SK-N-SH (cell line): ENCODE results near the gene CD69. TPM values are rescaled to one million over a fixed set of nuclear protein-coding genes. Genes with fewer than 3 reads are reported as not detected.

ENCODE experiments used
- CTCF ChIA-PET: fragments of 300-600, 350-600 bp; formaldehyde crosslinking; extraction: SDS; loops from one replicate; lab custom pipeline; 2021; lab: Yijun Ruan, JAX
- POLR2A ChIA-PET: fragments of 350-600 bp; sonication (Branson Sonifier 250); formaldehyde crosslinking; extraction: SDS; loops from one replicate; lab custom pipeline; 2020; ENCODE audit warnings: antibody characterized with exemption, inconsistent platforms; lab: Yijun Ruan, JAX
- DNase-seq: peaks from one replicate; pipeline ENCODE4 v3.0.0; 2012
- H2AFZ ChIP-seq: fragments of 200-600 bp; sonication (generic); 2 replicates; pipeline ENCODE4 v1.8.1; 2016; ENCODE audit warnings: antibody characterized with exemption, mild to moderate bottlenecking, low read depth
- H3F3A ChIP-seq: fragments of 200-600 bp; sonication (generic); replicated peaks from 2 replicates; pipeline ENCODE3; 2016; ENCODE audit warnings: antibody characterized with exemption, mild to moderate bottlenecking; ENCODE audit not compliant: insufficient read depth
- H3K27ac ChIP-seq, 2 experiments: fragments of 200-500 bp in 1 of 2; fragments of 200-600 bp in 1 of 2; sonication (Bioruptor generic) in 1 of 2; sonication (generic), shearing (Covaris generic) in 1 of 2; 2 replicates each; pipeline versions ENCODE4 v1.5.1 to v1.6.1; 2014 to 2016; ENCODE audit warnings: low read depth in 2 of 2, inconsistent platforms in 1 of 2, low read length in 1 of 2, mild to moderate bottlenecking in 1 of 2, mixed read lengths in 1 of 2
- H3K27me3 ChIP-seq: fragments of 200-600 bp; sonication (generic), shearing (Covaris generic); 2 replicates; pipeline ENCODE4 v1.6.1; 2016; ENCODE audit warnings: mixed run types; ENCODE audit not compliant: insufficient read depth
- H3K36me3 ChIP-seq, 2 experiments: fragments of 200-500 bp in 1 of 2; fragments of 200-600 bp in 1 of 2; sonication (Bioruptor generic) in 1 of 2; sonication (generic) in 1 of 2; replicated peaks in 1 of 2; 2 replicates each; pipeline versions ENCODE3 to v1.5.1; 2014 to 2016; ENCODE audit warnings: low read length in 1 of 2, mild to moderate bottlenecking in 1 of 2; ENCODE audit not compliant: insufficient read depth in 2 of 2, control insufficient read depth in 1 of 2
- H3K4me1 ChIP-seq, 2 experiments: fragments of 200-500 bp in 1 of 2; fragments of 200-600 bp in 1 of 2; sonication (Bioruptor generic) in 1 of 2; sonication (generic), shearing (Covaris generic) in 1 of 2; 2 replicates each; pipeline versions ENCODE4 v1.5.1 to v1.6.1; 2014 to 2016; ENCODE audit warnings: low read depth in 1 of 2, low read length in 1 of 2, mixed run types in 1 of 2; ENCODE audit not compliant: insufficient read depth in 2 of 2, control insufficient read depth in 1 of 2
- H3K4me2 ChIP-seq: fragments of 200-600 bp; sonication (generic), shearing (Covaris generic); 2 replicates; pipeline ENCODE4 v1.6.1; 2017; ENCODE audit warnings: mixed run types
- H3K4me3 ChIP-seq, 2 experiments: fragments of 200-500 bp in 1 of 2; fragments of 200-600 bp in 1 of 2; sonication (Bioruptor generic) in 1 of 2; sonication (generic), shearing (Covaris generic) in 1 of 2; 2 replicates each; pipeline versions ENCODE4 v1.5.1 to v1.8.1; 2014 to 2016; ENCODE audit warnings: low read depth in 2 of 2, inconsistent platforms in 1 of 2, low read length in 1 of 2, mild to moderate bottlenecking in 1 of 2, mixed read lengths in 1 of 2, moderate library complexity in 1 of 2
- H3K79me2 ChIP-seq: fragments of 200-600 bp; sonication (generic); 2 replicates; pipeline ENCODE4 v1.8.1; 2017; ENCODE audit warnings: mild to moderate bottlenecking; ENCODE audit not compliant: insufficient read depth
- H3K9ac ChIP-seq: fragments of 200-600 bp; sonication (generic); 2 replicates; pipeline ENCODE4 v1.6.1; 2017; ENCODE audit warnings: mixed run types
- H3K9me2 ChIP-seq: fragments of 200-600 bp; sonication (generic); 2 replicates; pipeline ENCODE4 v1.6.1; 2017; ENCODE audit warnings: mixed run types
- H3K9me3 ChIP-seq: fragments of 200-600 bp; sonication (generic); 2 replicates; pipeline ENCODE4 v1.6.1; 2017; ENCODE audit warnings: mixed run types, mild to moderate bottlenecking, moderate library complexity
- H4K20me1 ChIP-seq: fragments of 200-600 bp; sonication (generic); 2 replicates; pipeline ENCODE4 v1.6.1; 2017; ENCODE audit warnings: mild to moderate bottlenecking, mixed run types; ENCODE audit not compliant: insufficient read depth
- CHD2 ChIP-seq: fragments of 150-350 bp; IDR thresholded peaks from 2 replicates; pipeline ENCODE4 v1.6.1; 2018; ENCODE audit warnings: low read length; ENCODE audit not compliant: partially characterized antibody
- EP300 ChIP-seq, 2 experiments: IDR thresholded peaks; 2 replicates each; pipeline versions ENCODE4 v1.4.0 to v1.6.1; 2012; ENCODE audit warnings: borderline replicate concordance in 1 of 2, low read depth in 1 of 2, low read length in 1 of 2
- EZH2phosphoT487 ChIP-seq: fragments of 200-600 bp; sonication (generic); IDR thresholded peaks from 2 replicates; pipeline ENCODE4 v1.6.1; 2017; ENCODE audit warnings: low read depth, mixed run types, mild to moderate bottlenecking, antibody characterized with exemption, moderate library complexity, borderline replicate concordance
- FOXJ3 ChIP-seq: sonication (generic); formaldehyde crosslinking; IDR thresholded peaks from 2 replicates; pipeline ENCODE4 v1.5.1; 2020; ENCODE audit warnings: mild to moderate bottlenecking, missing genetic modification reagents
- GABPA ChIP-seq: IDR thresholded peaks from 2 replicates; pipeline ENCODE4 v1.4.0; 2012; ENCODE audit warnings: low read depth, mild to moderate bottlenecking
- GATA2 ChIP-seq: sonication (generic); formaldehyde crosslinking; IDR thresholded peaks from 2 replicates; pipeline ENCODE4 v1.5.0; 2020; ENCODE audit warnings: mild to moderate bottlenecking, missing genetic modification reagents
- IRF3 ChIP-seq: fragments of 150-350 bp; IDR thresholded peaks from 2 replicates; pipeline ENCODE4 v1.6.1; 2016; ENCODE audit warnings: mild to moderate bottlenecking, low read depth, low read length
- JUND ChIP-seq: IDR thresholded peaks from 2 replicates; pipeline ENCODE4 v1.4.0; 2012
- MEF2A ChIP-seq: IDR thresholded peaks from 2 replicates; pipeline ENCODE4 v1.4.0; 2012; ENCODE audit warnings: low read depth, borderline replicate concordance
- MXI1 ChIP-seq: IDR thresholded peaks from 2 replicates; pipeline ENCODE4 v1.6.1; 2012; ENCODE audit warnings: mild to moderate bottlenecking, low read depth, low read length, improper control_type of control experiment
- POLR2AphosphoS5 ChIP-seq: IDR thresholded peaks from 2 replicates; pipeline ENCODE4 v1.6.1; 2012; ENCODE audit warnings: low read depth, low read length
- RCOR1 ChIP-seq: fragments of 150-350 bp; IDR thresholded peaks from 2 replicates; pipeline ENCODE4 v1.6.1; 2017; ENCODE audit warnings: antibody characterized with exemption, low read length
- RFX5 ChIP-seq: IDR thresholded peaks from 2 replicates; pipeline ENCODE4 v1.6.1; 2012; ENCODE audit warnings: mild to moderate bottlenecking, improper control_type of control experiment, low read length
- TEAD4 ChIP-seq: IDR thresholded peaks from 2 replicates; pipeline ENCODE4 v1.4.0; 2012; ENCODE audit warnings: mild to moderate bottlenecking, borderline replicate concordance; ENCODE audit not compliant: insufficient read depth
- USF1 ChIP-seq: IDR thresholded peaks from 2 replicates; pipeline ENCODE4 v1.4.0; 2012; ENCODE audit warnings: low read depth, borderline replicate concordance
- USF2 ChIP-seq: fragments of 150-350 bp; IDR thresholded peaks from 2 replicates; pipeline ENCODE4 v1.6.1; 2017; ENCODE audit warnings: antibody characterized with exemption, low read length, low read depth, borderline replicate concordance
- WGBS: methylation state at CpG from one replicate; pipeline ENCODE4 v1.1.6; 2017; ENCODE audit warnings: low lambda C conversion rate; 5-methylcytosine and 5-hydroxymethylcytosine counted together
- polyA plus RNA-seq, 3 experiments: library from polyadenylated mRNA; depleted of rRNA; stranded (reverse); fragments of >200 nt; gene quantifications; 2 replicates each; pipeline ENCODE4 v1.2.3, GENCODE V29; 2012

Gene CD69
- polyA plus RNA-seq, 1 of the 3 experiments (the other 2 are of a cell fraction), result not detected

GRCh38 chr12:9725213-9725870 is 35.4 kb downstream of the CD69 start:
- H3K9me2 ChIP-seq, result no peaks in the 10 kb centered on the region
- no peaks in the 10 kb centered on the region for H3K4me1 ChIP-seq
- ChIA-PET POLR2A (no interaction called here), CTCF (interaction anchor here (0.9 to 2.1 kb wide), 4 partner anchors 17 to 91 kb away, joined by 3 to 10 read pairs (median 3); no protein-coding TSS in a partner anchor)
- DNase-seq, result no peak
- no peaks in the 10 kb centered on the region for H3K79me2 ChIP-seq
- H3K9me3 ChIP-seq, result no peaks in the 10 kb centered on the region
- no peaks in the 10 kb centered on the region for H3K36me3 ChIP-seq
- H3K27me3 ChIP-seq, result peaks cover 9% of the 10 kb centered on the region; the same call in 1 of the 2 replicates
- no peak overlapping the region for H3K4me3 ChIP-seq
- no peak overlapping the region for H2AFZ ChIP-seq
- H3K4me2 ChIP-seq, result no peak overlapping the region
- 8% methylated on average over 2 of the region's 2 CpGs for WGBS
- H3K27ac ChIP-seq, result no peak overlapping the region
- H3K9ac ChIP-seq, result no peak overlapping the region
- no peaks in the 10 kb centered on the region for H4K20me1 ChIP-seq
- no peak for TF ChIP-seq RFX5
- TF ChIP-seq EZH2phosphoT487, result no peak
- TF ChIP-seq USF2, result no peak
- no peak for TF ChIP-seq MEF2A
- no peak for TF ChIP-seq CHD2
- no peak for TF ChIP-seq TEAD4
- TF ChIP-seq POLR2AphosphoS5, result no peak
- no peak for TF ChIP-seq JUND
- no peak for TF ChIP-seq GABPA
- TF ChIP-seq USF1, result no peak
- TF ChIP-seq FOXJ3, result no peak
- TF ChIP-seq GATA2, result no peak
- no peak for TF ChIP-seq RCOR1
- TF ChIP-seq EP300 (IDR thresholded peaks at IDR 0.05; ENCODE audit: borderline replicate concordance in 1 of 2, low read depth in 1 of 2, low read length in 1 of 2), result no peak
- TF ChIP-seq, all 33 proteins: peak for 0
- H3F3A ChIP-seq, result no peaks in the 10 kb centered on the region

GRCh38 chr12:9724023-9724422 is 36.7 kb downstream of the CD69 start:
- no peak overlapping the region for H3K4me3 ChIP-seq
- 11% methylated on average over 1 of the region's 1 CpG for WGBS
- no peaks in the 10 kb centered on the region for H3K9me3 ChIP-seq
- H3K9me2 ChIP-seq, result no peaks in the 10 kb centered on the region
- no peak for DNase-seq
- no peak overlapping the region for H3K9ac ChIP-seq
- no peaks in the 10 kb centered on the region for H3K4me1 ChIP-seq
- H3K27ac ChIP-seq, result no peak overlapping the region
- no peaks in the 10 kb centered on the region for H3K79me2 ChIP-seq
- H3K36me3 ChIP-seq, result no peaks in the 10 kb centered on the region
- H3F3A ChIP-seq, result no peaks in the 10 kb centered on the region
- H3K4me2 ChIP-seq, result no peak overlapping the region
- H2AFZ ChIP-seq, result no peak overlapping the region
- peaks cover 7% of the 10 kb centered on the region; the same call in 1 of the 2 replicates for H3K27me3 ChIP-seq
- ChIA-PET CTCF (interaction anchor here (2.1 kb wide), 1 partner anchor 16 kb away, joined by 10 read pairs; no protein-coding TSS in a partner anchor), POLR2A (no interaction called here)
- no peaks in the 10 kb centered on the region for H4K20me1 ChIP-seq
- no peak for TF ChIP-seq EZH2phosphoT487
- no peak for TF ChIP-seq USF1
- no peak for TF ChIP-seq IRF3
- TF ChIP-seq MXI1, result no peak
- no peak for TF ChIP-seq USF2
- TF ChIP-seq TEAD4, result no peak
- TF ChIP-seq, all 33 proteins: peak for 0
